Smooth muscle cell (in vitro differentiated cells): ENCODE results near the gene ACSF3. TPM values are rescaled to one million over a fixed set of nuclear protein-coding genes. Genes with fewer than 3 reads are reported as not detected.

ENCODE experiments used
- DNase-seq: peaks from one replicate; lab custom pipeline; 2025; ENCODE audit not compliant: unreplicated experiment; lab: John Stamatoyannopoulos, UW
- H2AFZ ChIP-seq: fragments of 200-600 bp; sonication (generic); 2 replicates; pipeline ENCODE4 v1.6.0; 2016; ENCODE audit warnings: antibody characterized with exemption, low read depth, mild to moderate bottlenecking
- H3F3A ChIP-seq: fragments of 200-600 bp; sonication (generic); 2 replicates; pipeline ENCODE4 v1.6.0; 2017; ENCODE audit warnings: antibody characterized with exemption, low read depth
- H3K27ac ChIP-seq: fragments of 200-600 bp; sonication (generic); 2 replicates; pipeline ENCODE4 v1.5.1; 2016; ENCODE audit warnings: low read depth, mild to moderate bottlenecking
- H3K27me3 ChIP-seq: fragments of 200-600 bp; sonication (generic); 2 replicates; pipeline ENCODE4 v1.6.1; 2016; ENCODE audit warnings: low read depth, mild to moderate bottlenecking
- H3K36me3 ChIP-seq: fragments of 200-600 bp; sonication (generic); 2 replicates; pipeline ENCODE4 v1.5.1; 2016; ENCODE audit warnings: low read depth
- H3K4me1 ChIP-seq: fragments of 200-600 bp; sonication (generic); 2 replicates; pipeline ENCODE4 v1.5.1; 2016; ENCODE audit warnings: low read depth
- H3K4me2 ChIP-seq: fragments of 200-600 bp; sonication (generic); 2 replicates; pipeline ENCODE4 v1.6.0; 2016; ENCODE audit warnings: mild to moderate bottlenecking
- H3K4me3 ChIP-seq: fragments of 200-600 bp; sonication (generic); 2 replicates; pipeline ENCODE4 v1.5.1; 2016; ENCODE audit warnings: mild to moderate bottlenecking
- H3K79me2 ChIP-seq: fragments of 200-600 bp; sonication (generic); 2 replicates; pipeline ENCODE4 v1.6.0; 2016; ENCODE audit warnings: low read depth, mild to moderate bottlenecking
- H3K9ac ChIP-seq: fragments of 200-600 bp; sonication (generic); 2 replicates; pipeline ENCODE4 v1.6.0; 2016; ENCODE audit warnings: low read depth
- H3K9me3 ChIP-seq: fragments of 200-600 bp; sonication (generic); replicated peaks from 2 replicates; pipeline ENCODE4 v1.5.1; 2016; ENCODE audit warnings: low read depth
- H4K20me1 ChIP-seq: fragments of 200-600 bp; sonication (generic); 2 replicates; pipeline ENCODE4 v1.6.0; 2016; ENCODE audit warnings: low read depth
- CTCF ChIP-seq: fragments of 200-600 bp; sonication (generic); IDR thresholded peaks from 2 replicates; pipeline ENCODE4 v1.5.1; 2017; ENCODE audit warnings: borderline replicate concordance, mild to moderate bottlenecking, antibody characterized with exemption; ENCODE audit not compliant: insufficient read depth, poor library complexity, severe bottlenecking
- WGBS: methylation state at CpG from one replicate; pipeline ENCODE4 v1.1.7; 2016; ENCODE audit warnings: low lambda C conversion rate; 5-methylcytosine and 5-hydroxymethylcytosine counted together
- polyA plus RNA-seq: library from polyadenylated mRNA; unstranded; fragments of >200 nt; fragmentation: Nextera tagmentation; extraction: Ambion mirVana; gene quantifications from 2 replicates; pipeline ENCODE4 v1.2.1, GENCODE V29; 2016
- total RNA-seq: library from RNA; depleted of rRNA; stranded (reverse); fragments of >200 nt; gene quantifications from 2 replicates; pipeline ENCODE4 v1.2.3, GENCODE V29; 2014

The ACSF3 gene
- total and polyA plus RNA-seq, 2 experiments from 2014 or later: 13.6 to 15.1 TPM

GRCh38 chr16:89048090-89048725 lies 45.4 kb upstream of the ACSF3 start:
- Histone ChIP-seq H3K4me1 (no peaks in the 10 kb centered on the region), H4K20me1 (no peaks in the 10 kb centered on the region), H3K27me3 (no peaks in the 10 kb centered on the region), H3K79me2 (no peaks in the 10 kb centered on the region), H3F3A (no peaks in the 10 kb centered on the region), H3K9ac (no peak overlapping the region), H3K27ac (no peak overlapping the region), H3K4me2 (no peak overlapping the region), H3K36me3 (no peaks in the 10 kb centered on the region), H3K9me3 (no peaks in the 10 kb centered on the region), H2AFZ (no peak overlapping the region), H3K4me3 (no peak overlapping the region)
- 73% methylated on average over 37 of the region's 38 CpGs for WGBS
- DNase-seq: no peak
- no peak for TF ChIP-seq CTCF

- 93% methylated on average over 23 of the region's 24 CpGs for WGBS
- Histone ChIP-seq H3K4me2 (no peak overlapping the region), H3F3A (no peaks in the 10 kb centered on the region), H3K9me3 (no peaks in the 10 kb centered on the region), H3K27ac (no peak overlapping the region), H3K79me2 (no peaks in the 10 kb centered on the region), H3K9ac (no peak overlapping the region), H4K20me1 (no peaks in the 10 kb centered on the region), H3K36me3 (no peaks in the 10 kb centered on the region), H3K4me3 (no peak overlapping the region), H2AFZ (no peak overlapping the region), H3K4me1 (no peaks in the 10 kb centered on the region), H3K27me3 (no peaks in the 10 kb centered on the region)
- DNase-seq: no peak
- no peak for TF ChIP-seq CTCF
Measured at GRCh38 chr16:89048871-89049422, 44.7 kb upstream of the ACSF3 start.

- no peak overlapping the region for H2AFZ ChIP-seq
- H4K20me1 ChIP-seq: no peaks in the 10 kb centered on the region
- H3F3A ChIP-seq: no peaks in the 10 kb centered on the region
- H3K4me1 ChIP-seq: no peaks in the 10 kb centered on the region
- 87% methylated on average over 20 of the region's 22 CpGs for WGBS
- no peaks in the 10 kb centered on the region for H3K9me3 ChIP-seq
- no peaks in the 10 kb centered on the region for H3K27me3 ChIP-seq
- H3K9ac ChIP-seq: no peak overlapping the region
- H3K27ac ChIP-seq: no peak overlapping the region
- H3K79me2 ChIP-seq: no peaks in the 10 kb centered on the region
- TF ChIP-seq CTCF: no peak
- no peak for DNase-seq
- no peak overlapping the region for H3K4me2 ChIP-seq
- no peak overlapping the region for H3K4me3 ChIP-seq
- H3K36me3 ChIP-seq: no peaks in the 10 kb centered on the region
Measured at GRCh38 chr16:89049484-89050118, 44.1 kb upstream of the ACSF3 start.
